GM12878 (cell line): ENCODE measurements around the gene SLC1A2. TPM values are rescaled to one million over a fixed set of nuclear protein-coding genes. Genes with fewer than 3 reads are reported as not detected.

Source experiments
- ATAC-seq: fragments of 200-7000 bp; cut with Tn5 transposase; 3 replicates; pipeline ENCODE4 v1.9.1; 2020; ENCODE audit warnings: mild to moderate bottlenecking, moderate library complexity
- BruUV-seq: library from RNA; stranded (reverse); fragments of 400-500 nt; replicated peaks from 2 replicates; lab custom pipeline; 2021; lab: Mats Ljungman, UMichigan
- CTCF ChIA-PET: fragments of 300-600 bp; sonication (Branson Sonifier 250); formaldehyde crosslinking; extraction: SDS; loops from one replicate; lab custom pipeline; 2021; ENCODE audit warnings: inconsistent platforms; lab: Yijun Ruan, JAX
- POLR2A ChIA-PET: fragments of 350-600 bp; formaldehyde crosslinking; extraction: SDS; loops from one replicate; lab custom pipeline; 2021; ENCODE audit warnings: inconsistent platforms; lab: Charles Lee
- RAD21 ChIA-PET: fragments of 300-600 bp; sonication (Branson Sonifier 250); formaldehyde crosslinking; loops from one replicate; lab custom pipeline; 2023; ENCODE audit warnings: antibody characterized with exemption; ENCODE audit not compliant: unreplicated experiment; lab: Charles Lee
- SMC1A ChIA-PET: fragments of 300-600 bp; sonication (Branson Sonifier 250); formaldehyde crosslinking; loops from one replicate; lab custom pipeline; 2023; ENCODE audit not compliant: unreplicated experiment, uncharacterized antibody; lab: Charles Lee
- DNase-seq: peaks from one replicate; pipeline ENCODE4 v3.0.0-alpha.2; 2011; ENCODE audit warnings: low read depth, low spot score
- FAIRE-seq: peaks from 3 replicates; lab custom pipeline; 2011; peaks lifted over from hg19 to GRCh38; lab: Jason Lieb, UNC
- H2AFZ ChIP-seq: 2 replicates; pipeline ENCODE4 v1.6.0; 2011; ENCODE audit warnings: low read depth, low read length, control low read depth; ENCODE audit not compliant: control insufficient read depth
- H3K27ac ChIP-seq: 2 replicates; pipeline ENCODE4 v1.5.1; 2011; ENCODE audit warnings: control low read depth; ENCODE audit not compliant: control insufficient read depth, insufficient read depth
- H3K27me3 ChIP-seq, 2 experiments: replicated peaks in 1 of 2; 2 replicates each; pipeline versions ENCODE4 v1.6.0 to v1.6.1; 2011; ENCODE audit warnings: low read length in 1 of 2; ENCODE audit not compliant: control insufficient read depth in 2 of 2, insufficient read depth in 2 of 2
- H3K36me3 ChIP-seq, 2 experiments: 2 replicates each; pipeline ENCODE4 v1.5.1; 2011; ENCODE audit warnings: low read length in 1 of 2; ENCODE audit not compliant: control insufficient read depth in 2 of 2, insufficient read depth in 2 of 2
- H3K4me1 ChIP-seq: 2 replicates; pipeline ENCODE4 v1.6.1; 2011; ENCODE audit warnings: mild to moderate bottlenecking, low read length, moderate library complexity, mixed read lengths; ENCODE audit not compliant: control insufficient read depth, insufficient read depth
- H3K4me2 ChIP-seq: 2 replicates; pipeline ENCODE4 v1.6.0; 2011; ENCODE audit warnings: control low read depth; ENCODE audit not compliant: control insufficient read depth, insufficient read depth
- H3K4me3 ChIP-seq: fragments of 200-600 bp; sonication (generic); 2 replicates; pipeline ENCODE4 v1.5.1; 2016
- H3K79me2 ChIP-seq: 2 replicates; pipeline ENCODE4 v1.6.0; 2011; ENCODE audit warnings: low read length; ENCODE audit not compliant: control insufficient read depth, insufficient read depth
- H3K9ac ChIP-seq: 2 replicates; pipeline ENCODE4 v1.8.0; 2011; ENCODE audit warnings: low read length, control low read depth, mixed read lengths; ENCODE audit not compliant: control insufficient read depth, insufficient read depth
- H3K9me3 ChIP-seq: replicated peaks from 3 replicates; pipeline ENCODE4 v1.5.1; 2011; ENCODE audit warnings: mild to moderate bottlenecking, low read length; ENCODE audit not compliant: control insufficient read depth, insufficient read depth
- H4K20me1 ChIP-seq: 2 replicates; pipeline ENCODE4 v1.6.0; 2011; ENCODE audit not compliant: control insufficient read depth, insufficient read depth
- EED ChIP-seq: sonication (generic); IDR thresholded peaks from 2 replicates; pipeline ENCODE4 v1.6.1; 2016; ENCODE audit warnings: antibody characterized with exemption, low read depth
- FOXK2 ChIP-seq: fragments of 450-650 bp; IDR thresholded peaks from 2 replicates; pipeline ENCODE4 v1.6.1; 2017; ENCODE audit warnings: mild to moderate bottlenecking, moderate library complexity
- HCFC1 ChIP-seq: fragments of 150-350 bp; IDR thresholded peaks from 2 replicates; pipeline ENCODE4 v1.6.1; 2014; ENCODE audit warnings: low read length
- KDM1A ChIP-seq: fragments of 200-600 bp; sonication (generic); IDR thresholded peaks from 2 replicates; pipeline ENCODE4 v1.6.1; 2016; ENCODE audit warnings: borderline replicate concordance
- MTA2 ChIP-seq: fragments of 450-650 bp; IDR thresholded peaks from 2 replicates; pipeline ENCODE4 v1.6.1; 2016; ENCODE audit warnings: low read depth, mild to moderate bottlenecking, moderate library complexity
- NFXL1 ChIP-seq: fragments of 450-650 bp; IDR thresholded peaks from 2 replicates; pipeline ENCODE4 v1.6.1; 2017; ENCODE audit warnings: antibody characterized with exemption, mild to moderate bottlenecking, borderline replicate concordance
- PAX5 ChIP-seq: IDR thresholded peaks from 2 replicates; pipeline ENCODE4 v1.6.1; 2011; ENCODE audit warnings: low read depth, low read length, borderline replicate concordance
- POLR2AphosphoS5 ChIP-seq: IDR thresholded peaks from 2 replicates; pipeline ENCODE4 v1.6.1; 2011; ENCODE audit warnings: mild to moderate bottlenecking, low read length, inconsistent platforms
- RCOR1 ChIP-seq: conservative IDR thresholded peaks from 2 replicates; pipeline ENCODE4 v1.6.1; 2012; ENCODE audit warnings: low read depth, low read length, improper control_type of control experiment
- SMAD5 ChIP-seq: IDR thresholded peaks from 2 replicates; pipeline ENCODE4 v1.6.1; 2016; ENCODE audit warnings: antibody characterized with exemption, low read depth
- TBL1XR1 ChIP-seq: IDR thresholded peaks from 2 replicates; pipeline ENCODE4 v1.6.1; 2012; ENCODE audit warnings: low read depth, low read length, improper control_type of control experiment
- ZNF24 ChIP-seq: fragments of 450-650 bp; IDR thresholded peaks from 2 replicates; pipeline ENCODE4 v1.6.1; 2017; ENCODE audit warnings: antibody characterized with exemption, mild to moderate bottlenecking
- WGBS: methylation state at CpG from one replicate; pipeline ENCODE4 v1.1.6; 2016; ENCODE audit warnings: low lambda C conversion rate; ENCODE audit not compliant: insufficient replicate concordance, insufficient coverage; ENCODE audit errors: missing lambda C conversion rate; 5-methylcytosine and 5-hydroxymethylcytosine counted together
- in situ Hi-C: fragments of 300-500 bp; cut with MboI; formaldehyde crosslinking; loops from 9 replicates; pipeline ENCODE4 v1.14.3; 2018; ENCODE audit warnings: mixed read lengths
- intact Hi-C: fragments of 100-400 bp; cut with micrococcal nuclease; formaldehyde crosslinking; loops from one replicate; pipeline ENCODE4 v1.14.2; 2022; ENCODE audit not compliant: unreplicated experiment
- polyA plus RNA-seq, 11 experiments: library from polyadenylated mRNA; depleted of rRNA in 4 of 11; unstranded in 6 of 11; stranded (reverse) in 5 of 11; fragments of >200 nt; fragmentation: Nextera tagmentation in 4 of 11; fragmentation: Illumina TruSeq in 1 of 11; extraction: Ambion mirVana in 4 of 11; extraction: Trizol in 1 of 11; gene quantifications; 1 replicate in 1 of 11; 2 replicates in 10 of 11; pipeline versions ENCODE4 v1.2.1 to v1.2.3, GENCODE V29; 2011 to 2016; ENCODE audit warnings: inconsistent platforms in 2 of 11, missing spikeins in 2 of 11, low read depth in 1 of 11
- total RNA-seq, 4 experiments: library from RNA; depleted of rRNA in 3 of 4; stranded (reverse); fragments of >200 nt in 3 of 4; fragmentation: Illumina TruSeq in 1 of 4; extraction: Trizol in 1 of 4; gene quantifications; 2 replicates each; pipeline versions ENCODE4 v1.2.1 to v1.2.3, GENCODE V29; 2013 to 2021
- TF ChIP-seq, protein P1 (sequence below): IDR thresholded peaks from 2 replicates; pipeline ENCODE4 v1.6.1; 2011; ENCODE audit warnings: borderline replicate concordance, low read depth, mild to moderate bottlenecking, moderate library complexity, mixed read lengths, low read length; ENCODE audit not compliant: insufficient read depth; ENCODE audit errors: extremely low read length
- TF ChIP-seq, protein P2 (sequence below): IDR thresholded peaks from 2 replicates; pipeline ENCODE4 v1.6.1; 2012; ENCODE audit warnings: low read length, inconsistent platforms

SLC1A2 gene
- total and polyA plus RNA-seq, 10 of the 15 experiments (the other 5 are each of a cell fraction or from before 2014, with no cell fraction given): 0.01 to 0.84 (median 0.22) TPM; not detected in 1

DNA sequence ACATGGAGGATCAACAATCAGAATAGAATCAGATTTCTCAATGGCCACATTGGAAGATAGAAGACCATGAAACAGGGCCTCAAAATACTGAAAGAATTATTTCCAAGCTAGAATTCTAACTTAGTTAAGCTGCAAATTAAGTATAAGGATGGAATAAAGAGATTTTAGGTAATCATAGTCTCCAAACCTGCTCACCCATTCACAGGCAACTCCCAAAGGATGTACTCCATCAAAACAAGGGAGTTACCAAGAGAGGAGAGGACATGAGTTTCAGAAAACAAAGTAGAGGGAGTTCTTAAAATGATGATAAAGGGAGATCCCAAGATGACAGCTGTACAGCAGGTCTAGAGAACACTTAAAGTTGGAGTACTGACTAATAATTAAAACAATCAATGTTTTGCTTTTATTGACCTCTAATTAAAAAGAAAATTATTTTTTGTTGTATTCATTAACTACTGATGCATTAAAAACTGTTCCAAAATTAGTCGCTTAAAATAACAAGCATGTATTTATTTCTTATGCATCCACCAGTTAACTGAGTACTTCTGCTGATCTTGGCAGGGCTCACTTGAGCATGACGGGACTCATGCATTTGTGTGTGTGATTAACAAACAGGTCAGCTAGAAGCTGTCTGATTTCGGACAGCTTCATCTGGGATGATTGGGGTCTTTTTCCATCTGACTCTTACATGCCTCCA, 184.8 kb downstream of the SLC1A2 start:
- H3K79me2 ChIP-seq: no peaks in the 10 kb centered on the region
- ChIA-PET RAD21 (interaction anchor here (1.3 to 7.4 kb wide), 6 partner anchors 23 to 308 kb away, joined by 3 to 79 read pairs (median 14); no protein-coding TSS in a partner anchor), SMC1A (interaction anchor here (0.6 to 6.5 kb wide), 12 partner anchors 8 to 309 kb away, joined by 3 to 64 read pairs (median 6); no protein-coding TSS in a partner anchor), POLR2A (no interaction called here), CTCF (interaction anchor here (0.5 to 11.7 kb wide), 10 partner anchors 15 to 342 kb away, joined by 3 to 98 read pairs (median 10); no protein-coding TSS in a partner anchor)
- no peak overlapping the region for H3K27ac ChIP-seq
- H3K4me3 ChIP-seq: no peak overlapping the region
- no peaks in the 10 kb centered on the region for H4K20me1 ChIP-seq
- no peak for ATAC-seq
- 96% methylated on average over 3 of the region's 3 CpGs for WGBS
- no peak overlapping the region for H3K4me2 ChIP-seq
- no peak for TF ChIP-seq EED
- in situ Hi-C loops: loop anchor here (5.0 kb wide), 2 partner anchors 237 to 312 kb away; no protein-coding TSS in a partner anchor
- H2AFZ ChIP-seq: no peak overlapping the region
- peaks cover 17% of the 10 kb centered on the region for H3K4me1 ChIP-seq
- H3K27me3 ChIP-seq: no peaks in the 10 kb centered on the region
- no peak for DNase-seq
- FAIRE-seq: no peak
- H3K36me3 ChIP-seq: no peaks in the 10 kb centered on the region
- H3K9me3 ChIP-seq: no peaks in the 10 kb centered on the region; the same call in 2 of the 3 replicates
- no TSS peak for BruUV-seq
- intact Hi-C loops: loop anchor here (5.0 kb wide), 1 partner anchor 87 kb away; no protein-coding TSS in a partner anchor
- no peak overlapping the region for H3K9ac ChIP-seq

- Histone ChIP-seq H4K20me1 (no peaks in the 10 kb centered on the region), H3K4me3 (no peak overlapping the region), H3K9ac (no peak overlapping the region), H3K4me1 (peaks cover 7% of the 10 kb centered on the region), H2AFZ (no peak overlapping the region), H3K27ac (no peak overlapping the region), H3K9me3 (no peaks in the 10 kb centered on the region; the same call in 2 of the 3 replicates), H3K4me2 (no peak overlapping the region), H3K27me3 (no peaks in the 10 kb centered on the region), H3K79me2 (no peaks in the 10 kb centered on the region), H3K36me3 (no peaks in the 10 kb centered on the region)
- DNase-seq: no peak
- intact Hi-C loops: no loop called here
- no TSS peak for BruUV-seq
- ChIA-PET RAD21 (interaction anchor here (1.1 to 7.1 kb wide), 5 partner anchors 9 to 234 kb away, joined by 3 to 79 read pairs (median 4); no protein-coding TSS in a partner anchor), CTCF (interaction anchor here (1.2 to 11.7 kb wide), 8 partner anchors 8 to 307 kb away, joined by 3 to 98 read pairs (median 9); no protein-coding TSS in a partner anchor), SMC1A (interaction anchor here (0.9 to 4.8 kb wide), 12 partner anchors 9 to 309 kb away, joined by 3 to 21 read pairs (median 5); no protein-coding TSS in a partner anchor), POLR2A (no interaction called here)
- no peak for ATAC-seq
- no peak for FAIRE-seq
- WGBS: 15% methylated on average over 1 of the region's 1 CpG
- in situ Hi-C loops: no loop called here
- TF ChIP-seq SMAD5 (no peak), PAX5 (no peak), NFXL1 (no peak), FOXK2 (no peak), TBL1XR1 (no peak), MTA2 (no peak), POLR2AphosphoS5 (no peak), HCFC1 (no peak), ZNF24 (no peak), KDM1A (no peak), RCOR1 (no peak)
- TF ChIP-seq, protein P1, sequence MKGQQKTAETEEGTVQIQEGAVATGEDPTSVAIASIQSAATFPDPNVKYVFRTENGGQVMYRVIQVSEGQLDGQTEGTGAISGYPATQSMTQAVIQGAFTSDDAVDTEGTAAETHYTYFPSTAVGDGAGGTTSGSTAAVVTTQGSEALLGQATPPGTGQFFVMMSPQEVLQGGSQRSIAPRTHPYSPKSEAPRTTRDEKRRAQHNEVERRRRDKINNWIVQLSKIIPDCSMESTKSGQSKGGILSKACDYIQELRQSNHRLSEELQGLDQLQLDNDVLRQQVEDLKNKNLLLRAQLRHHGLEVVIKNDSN: no peak
- TF ChIP-seq, protein P2, sequence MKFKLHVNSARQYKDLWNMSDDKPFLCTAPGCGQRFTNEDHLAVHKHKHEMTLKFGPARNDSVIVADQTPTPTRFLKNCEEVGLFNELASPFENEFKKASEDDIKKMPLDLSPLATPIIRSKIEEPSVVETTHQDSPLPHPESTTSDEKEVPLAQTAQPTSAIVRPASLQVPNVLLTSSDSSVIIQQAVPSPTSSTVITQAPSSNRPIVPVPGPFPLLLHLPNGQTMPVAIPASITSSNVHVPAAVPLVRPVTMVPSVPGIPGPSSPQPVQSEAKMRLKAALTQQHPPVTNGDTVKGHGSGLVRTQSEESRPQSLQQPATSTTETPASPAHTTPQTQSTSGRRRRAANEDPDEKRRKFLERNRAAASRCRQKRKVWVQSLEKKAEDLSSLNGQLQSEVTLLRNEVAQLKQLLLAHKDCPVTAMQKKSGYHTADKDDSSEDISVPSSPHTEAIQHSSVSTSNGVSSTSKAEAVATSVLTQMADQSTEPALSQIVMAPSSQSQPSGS: no peak
Observed at GRCh38 chr11:35233518-35233917, 185.8 kb downstream of the SLC1A2 start.
